Ovary (tissue), 3 donors: Measurements from ENCODE around the gene LRRC15.

Source experiments
- EP300 ChIP-seq: sonication (generic); formaldehyde crosslinking; IDR thresholded peaks from one replicate; pipeline ENCODE4 v1.6.1; 2017; ENCODE audit warnings: antibody characterized with exemption
- POLR2A ChIP-seq: fragments of 450-650 bp; IDR thresholded peaks from one replicate; pipeline ENCODE4 v1.6.1; 2017; ENCODE audit warnings: antibody characterized with exemption, mild to moderate bottlenecking, moderate library complexity
- TF ChIP-seq, protein P1 (sequence below), 3 donors: fragments of 450-650 bp in 2 of 3; fragments of 200-600 bp in 1 of 3; IDR thresholded peaks; one replicate each; pipeline versions ENCODE4 v1.5.1 to v1.8.0; 2016 to 2022; ENCODE audit warnings: antibody characterized with exemption in 3 of 3, mild to moderate bottlenecking in 1 of 3
- donor health status: DM: no; HTN: no; CAD: no.

DNA sequence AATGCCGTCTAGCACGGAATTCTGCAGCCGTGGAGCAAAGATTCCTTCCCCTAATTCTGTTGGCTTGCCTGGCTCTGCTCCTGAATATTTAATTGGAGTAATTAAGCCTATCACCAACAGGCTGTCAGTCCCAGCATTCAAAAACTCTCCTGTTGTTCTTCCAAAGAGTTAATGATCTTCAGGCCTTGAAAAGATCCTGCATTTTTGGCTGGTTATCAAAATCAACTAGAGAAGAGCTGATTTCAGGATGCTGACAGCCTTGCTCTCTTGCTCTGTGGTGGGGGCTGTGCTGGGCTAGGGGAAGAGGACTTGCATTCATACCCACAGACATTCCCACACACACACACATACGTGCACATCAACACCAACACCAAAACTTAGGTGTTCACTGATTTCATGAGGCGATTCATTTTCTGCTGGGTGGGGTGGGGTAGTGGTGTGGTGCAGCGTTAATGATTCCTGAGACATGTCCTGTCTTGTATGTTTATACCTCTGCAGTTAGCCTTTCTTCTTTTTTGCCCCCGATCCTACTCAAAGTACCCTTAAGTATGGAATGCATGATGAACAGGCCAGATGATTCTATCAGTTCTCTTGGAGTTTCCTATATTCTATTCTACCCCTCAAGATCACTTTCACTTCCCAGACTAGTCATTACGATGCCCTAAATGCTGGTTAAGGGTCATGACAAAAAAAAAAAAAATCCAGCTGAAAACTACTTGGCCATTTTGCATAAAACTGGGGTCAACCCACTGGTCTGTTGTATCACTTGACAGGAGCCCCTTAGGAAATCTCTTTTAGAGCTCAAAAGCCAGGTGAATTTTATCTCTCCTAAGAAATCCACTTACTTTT is 60.7 kb downstream of the LRRC15 start:
- TF ChIP-seq, protein P1, sequence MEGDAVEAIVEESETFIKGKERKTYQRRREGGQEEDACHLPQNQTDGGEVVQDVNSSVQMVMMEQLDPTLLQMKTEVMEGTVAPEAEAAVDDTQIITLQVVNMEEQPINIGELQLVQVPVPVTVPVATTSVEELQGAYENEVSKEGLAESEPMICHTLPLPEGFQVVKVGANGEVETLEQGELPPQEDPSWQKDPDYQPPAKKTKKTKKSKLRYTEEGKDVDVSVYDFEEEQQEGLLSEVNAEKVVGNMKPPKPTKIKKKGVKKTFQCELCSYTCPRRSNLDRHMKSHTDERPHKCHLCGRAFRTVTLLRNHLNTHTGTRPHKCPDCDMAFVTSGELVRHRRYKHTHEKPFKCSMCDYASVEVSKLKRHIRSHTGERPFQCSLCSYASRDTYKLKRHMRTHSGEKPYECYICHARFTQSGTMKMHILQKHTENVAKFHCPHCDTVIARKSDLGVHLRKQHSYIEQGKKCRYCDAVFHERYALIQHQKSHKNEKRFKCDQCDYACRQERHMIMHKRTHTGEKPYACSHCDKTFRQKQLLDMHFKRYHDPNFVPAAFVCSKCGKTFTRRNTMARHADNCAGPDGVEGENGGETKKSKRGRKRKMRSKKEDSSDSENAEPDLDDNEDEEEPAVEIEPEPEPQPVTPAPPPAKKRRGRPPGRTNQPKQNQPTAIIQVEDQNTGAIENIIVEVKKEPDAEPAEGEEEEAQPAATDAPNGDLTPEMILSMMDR (IDR thresholded peaks at IDR 0.05) = no peak
- no peak for TF ChIP-seq POLR2A
- no peak for TF ChIP-seq EP300
